Renal cortical epithelial cell (primary cell): Measurements from ENCODE around the gene COL1A2. TPM values are rescaled to one million over a fixed set of nuclear protein-coding genes. Genes with fewer than 3 reads are reported as not detected.

ENCODE experiments used
- DNase-seq: peaks from one replicate; pipeline ENCODE4 v3.0.0-alpha.2; 2011; ENCODE audit warnings: low read depth
- total RNA-seq: library from RNA; depleted of rRNA; stranded (reverse); fragments of >200 nt; gene quantifications from 2 replicates; pipeline ENCODE4 v1.2.3, GENCODE V29; 2014

COL1A2 gene
- total RNA-seq, 1 donor from 2014 or later, result 237 TPM

DNA sequence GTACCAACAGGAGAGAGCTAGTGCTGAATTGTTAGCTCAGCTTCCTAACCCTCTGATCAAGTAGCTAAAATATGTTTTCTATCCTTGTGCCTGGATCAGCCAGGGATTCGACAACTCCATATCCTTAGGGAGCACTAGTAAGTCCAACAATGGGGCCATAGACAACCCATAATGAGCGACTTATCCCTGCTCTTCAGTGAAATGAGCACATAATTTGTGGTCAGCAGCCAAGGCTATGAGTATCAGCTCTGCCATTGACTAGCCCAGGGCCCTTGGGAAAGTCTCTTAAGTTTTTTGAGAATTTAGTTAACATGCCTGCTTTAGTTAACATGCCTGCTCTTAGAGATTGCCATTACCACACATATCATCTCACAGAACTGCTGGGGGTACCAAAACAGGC is 39.3 kb downstream of the COL1A2 start:
- DNase-seq, result no peak

DNA sequence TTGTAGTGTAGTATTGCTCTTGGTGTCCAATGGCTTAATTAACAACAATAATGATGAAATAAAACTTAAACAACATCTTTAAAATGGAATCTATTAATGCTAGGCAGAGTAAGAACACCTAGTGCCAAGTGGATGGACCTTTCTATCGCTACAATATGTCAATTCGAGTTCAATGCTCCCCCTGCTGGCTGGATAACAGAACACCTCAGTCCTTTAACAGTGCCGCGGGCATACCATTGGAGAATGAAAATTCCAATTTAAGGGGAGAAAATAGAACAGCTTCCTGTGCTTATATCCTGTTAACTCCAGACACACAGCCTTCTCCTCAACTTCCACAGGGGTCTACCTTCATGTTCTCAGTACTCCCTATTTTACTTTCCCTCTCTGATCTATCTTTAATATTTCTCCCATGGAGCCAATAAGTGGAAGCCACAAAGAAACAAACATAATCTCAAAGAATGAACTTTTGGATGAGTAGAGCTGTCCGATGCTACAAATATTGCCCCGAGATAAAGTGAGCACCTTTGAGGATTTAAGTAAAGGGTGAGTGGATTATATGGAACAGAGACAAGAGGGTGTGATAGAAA is 41.4 kb downstream of the COL1A2 start:
- peak; percentile 61 for DNase-seq

DNA sequence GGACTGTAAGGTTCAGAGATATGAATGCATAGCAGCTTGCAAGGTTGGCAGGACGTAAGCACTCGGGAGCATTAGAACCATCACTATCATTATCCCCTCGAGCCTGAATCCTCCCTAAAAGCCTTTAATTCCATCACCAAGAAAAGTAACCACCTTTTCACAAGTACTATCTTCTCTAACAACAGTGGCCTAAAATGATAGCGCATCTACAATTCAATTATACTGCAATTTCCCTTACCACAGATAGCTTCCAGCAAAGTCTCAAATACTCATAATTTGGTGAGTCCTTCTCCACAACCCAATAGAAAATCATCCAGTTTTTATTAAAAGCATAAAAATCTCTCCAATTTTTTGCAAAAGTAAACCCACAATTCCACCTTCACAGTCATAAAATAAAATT is 42.0 kb downstream of the COL1A2 start:
- DNase-seq, result no peak

DNA sequence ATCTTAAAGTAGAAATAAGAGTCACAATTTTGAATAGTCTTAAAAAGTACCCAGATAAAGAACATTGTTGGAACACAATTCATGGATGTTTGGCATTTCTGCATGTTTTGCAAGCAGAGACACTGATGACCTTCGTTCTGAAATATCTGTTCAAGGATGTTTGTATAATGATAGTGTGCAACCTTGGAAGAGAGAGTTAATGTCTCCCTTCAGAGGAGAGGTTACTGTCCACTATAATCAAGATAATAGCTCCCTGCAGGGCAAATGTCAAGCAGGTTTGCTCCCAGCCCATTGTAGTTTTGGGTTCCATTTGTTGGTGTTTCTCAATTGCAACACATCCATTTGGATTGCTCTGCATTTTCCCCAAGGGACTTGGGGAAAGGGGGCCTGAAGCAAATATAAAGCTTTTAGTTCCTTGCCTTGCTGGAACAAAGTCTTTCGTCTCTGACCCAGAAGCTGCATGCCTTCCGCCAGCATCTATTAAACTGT is 45.2 kb downstream of the COL1A2 start:
- no peak for DNase-seq

DNA sequence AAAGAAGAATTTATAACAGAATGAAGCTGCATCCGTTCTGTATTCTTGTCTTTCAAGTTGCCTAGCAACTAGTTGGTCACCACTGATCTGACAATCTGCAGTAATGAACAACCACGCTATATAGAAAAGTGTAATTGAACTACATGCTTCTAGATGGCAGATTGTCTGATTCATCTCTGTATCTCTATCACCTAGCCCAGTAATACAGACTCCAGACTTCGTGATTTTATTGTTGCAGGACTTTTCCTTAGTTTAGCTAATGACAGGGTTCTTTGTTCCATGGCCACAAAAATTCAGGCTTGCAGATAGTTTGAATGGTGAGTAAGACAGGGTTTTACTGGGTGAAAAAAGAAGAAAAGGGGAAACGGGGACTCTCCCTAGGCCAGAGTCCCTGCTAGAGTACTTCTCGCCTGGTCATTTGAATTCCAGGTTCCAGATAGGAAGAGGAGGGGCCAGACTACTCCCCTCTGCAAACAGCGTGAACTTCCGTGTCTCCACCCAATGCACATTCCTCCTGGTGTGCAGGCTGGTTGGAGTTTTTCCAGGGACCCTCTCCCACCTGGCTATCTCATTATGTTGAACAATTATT is 45.9 kb downstream of the COL1A2 start:
- no peak for DNase-seq

DNA sequence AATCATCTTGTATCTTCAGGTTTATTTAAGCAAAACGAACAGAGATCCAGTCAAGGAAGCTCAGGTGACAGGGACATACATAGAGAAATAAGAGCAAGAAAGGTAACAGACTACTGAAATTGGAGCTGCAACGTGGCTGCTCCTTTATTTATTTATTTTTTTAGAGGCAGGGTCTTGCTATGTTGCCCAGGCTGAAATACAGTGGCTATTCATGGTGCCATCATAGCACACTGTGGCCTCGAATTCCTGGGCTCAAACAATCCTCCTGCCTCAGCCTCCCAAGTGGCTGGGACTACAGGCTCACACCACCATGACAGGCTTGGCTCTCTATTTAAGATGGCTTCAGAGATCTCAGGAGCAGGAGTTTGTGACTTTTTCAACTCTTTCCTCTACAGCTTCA is 46.4 kb downstream of the COL1A2 start:
- no peak for DNase-seq

DNA sequence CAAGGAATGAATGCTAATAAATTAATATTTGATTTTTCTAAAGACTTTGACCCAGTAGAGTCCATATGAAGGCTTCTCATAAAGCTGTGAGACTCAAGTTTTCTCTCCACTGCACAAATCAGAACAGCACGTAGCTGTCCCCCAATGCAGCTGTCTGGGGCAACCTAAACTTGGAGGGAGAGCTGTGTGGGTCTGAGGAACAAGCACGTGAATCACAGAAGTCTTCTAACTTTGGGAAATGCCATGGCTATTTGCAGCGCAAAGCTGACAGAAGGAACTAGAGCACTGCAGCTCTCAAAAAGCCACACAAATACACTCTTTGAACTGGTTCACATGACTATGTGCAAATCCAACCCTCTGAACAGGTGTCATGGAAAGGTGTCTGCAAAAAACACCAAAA is 47.9 kb downstream of the COL1A2 start:
- no peak for DNase-seq

DNA sequence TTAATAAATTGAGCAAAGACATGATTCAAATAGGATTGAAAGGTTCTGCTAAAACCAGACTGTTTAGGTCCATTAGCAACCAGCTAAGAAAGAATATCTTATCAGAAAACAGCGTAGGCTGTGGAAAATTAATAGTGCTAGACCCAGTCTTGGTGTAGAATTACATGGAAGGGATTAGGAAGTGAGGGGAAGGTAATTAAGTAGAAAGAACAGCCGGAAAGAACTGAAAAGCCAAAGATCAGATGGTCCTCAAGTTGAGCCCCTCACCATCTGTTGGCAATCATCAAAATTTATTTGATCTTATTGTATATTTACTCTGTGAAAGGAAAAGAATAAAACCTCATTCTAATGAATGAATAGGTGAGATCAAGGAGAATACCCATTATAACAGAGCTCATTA is 50.1 kb downstream of the COL1A2 start:
- no peak for DNase-seq

DNA sequence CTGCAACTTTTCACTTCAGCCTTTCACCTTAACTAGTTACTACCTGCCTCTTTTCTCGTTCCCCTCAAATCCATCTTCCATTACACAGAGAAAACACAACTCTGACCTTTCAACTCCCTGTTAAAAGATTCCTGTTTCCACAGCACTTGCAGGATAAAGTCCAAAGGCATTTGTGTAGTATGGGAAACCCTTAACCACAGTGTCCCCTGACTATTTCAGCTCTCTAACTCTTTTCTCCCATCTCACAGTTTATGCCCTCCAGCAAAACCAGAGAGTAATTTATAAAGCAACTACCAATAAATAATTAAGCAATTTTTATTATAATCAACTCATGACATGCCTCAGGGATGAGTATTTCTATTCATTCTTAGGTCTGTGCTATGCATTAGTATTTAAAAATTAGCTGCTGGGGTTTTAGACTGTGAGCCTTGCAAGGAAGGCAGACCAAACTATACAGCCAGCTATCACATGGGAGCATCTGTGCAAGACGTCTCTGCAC is 51.0 kb downstream of the COL1A2 start:
- peak; percentile 75 for DNase-seq

DNA sequence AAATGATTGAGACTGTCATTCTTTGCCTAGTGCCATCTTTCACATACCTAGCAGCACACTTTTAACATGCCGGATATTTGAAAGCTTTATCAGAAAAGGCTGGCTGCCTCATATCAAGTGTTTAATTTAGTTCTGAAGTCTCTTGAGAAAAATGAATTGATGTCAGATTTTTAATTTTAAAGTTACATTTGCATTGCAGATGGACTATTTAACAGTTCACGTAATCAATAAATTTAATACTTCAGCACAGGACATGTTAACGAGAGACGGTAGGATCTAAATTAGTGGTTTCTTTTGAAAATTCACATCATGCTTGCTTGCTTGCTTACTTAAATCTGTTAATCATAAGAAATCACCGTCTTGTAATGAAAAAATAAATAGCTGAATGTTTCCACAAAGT is 51.6 kb downstream of the COL1A2 start:
- DNase-seq, result no peak

DNA sequence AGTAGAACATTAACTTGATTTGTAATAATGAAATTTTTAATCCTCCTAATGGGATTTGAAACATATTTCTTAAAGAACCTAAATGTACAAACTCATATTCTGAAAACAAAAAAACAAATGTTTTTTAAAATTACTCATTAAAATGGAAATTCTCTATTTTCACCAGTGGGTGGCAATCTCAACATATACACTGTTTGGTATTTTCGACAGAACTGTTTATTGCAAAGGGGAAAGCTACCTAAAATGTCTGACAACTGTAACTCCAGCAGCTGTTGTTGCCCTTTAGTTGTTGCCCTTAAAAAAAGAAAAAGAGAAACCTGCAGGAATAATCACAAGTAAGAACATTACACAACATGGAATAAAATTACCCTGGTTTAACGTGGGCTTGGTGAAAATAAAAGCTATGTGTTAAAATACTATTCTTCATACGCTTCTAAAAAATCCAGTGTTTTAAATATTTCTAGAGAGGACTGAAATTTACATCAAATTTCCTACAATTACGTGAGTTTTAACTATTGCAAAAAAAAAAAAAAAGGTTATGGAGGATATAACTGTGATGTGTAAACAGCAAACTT is 54.5 kb downstream of the COL1A2 start:
- peak; percentile 59 for DNase-seq

DNA sequence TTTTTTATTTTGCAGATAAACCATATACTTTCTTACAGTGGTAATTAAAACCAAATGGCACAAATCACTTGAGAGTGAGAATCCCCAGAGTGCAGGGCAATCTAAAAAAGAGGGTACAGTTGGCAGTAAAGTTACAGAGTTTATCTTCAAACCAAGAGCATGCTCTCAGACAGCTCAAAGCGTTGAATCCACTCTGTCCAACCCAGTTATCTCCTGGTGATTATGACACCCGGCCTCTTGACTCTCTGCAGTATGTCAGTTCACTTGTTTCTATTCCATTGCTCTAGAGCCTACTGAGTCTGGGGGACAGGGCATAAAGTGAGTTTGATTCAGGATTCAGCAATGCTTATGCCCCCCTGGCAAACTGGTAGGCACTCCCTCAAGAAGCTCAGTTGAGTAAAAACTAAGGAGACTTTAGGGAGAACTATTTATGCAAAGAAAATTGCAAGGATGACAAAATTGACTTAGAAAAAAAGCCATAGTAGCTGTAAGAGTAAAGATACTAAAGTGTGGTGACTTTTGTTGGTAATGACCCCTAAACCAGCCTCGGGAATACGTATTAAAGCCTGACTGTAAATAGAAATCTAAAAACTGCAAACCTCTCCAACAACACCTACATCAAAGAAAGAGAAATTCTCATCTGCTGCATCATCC is 55.5 kb downstream of the COL1A2 start:
- DNase-seq, result no peak

DNA sequence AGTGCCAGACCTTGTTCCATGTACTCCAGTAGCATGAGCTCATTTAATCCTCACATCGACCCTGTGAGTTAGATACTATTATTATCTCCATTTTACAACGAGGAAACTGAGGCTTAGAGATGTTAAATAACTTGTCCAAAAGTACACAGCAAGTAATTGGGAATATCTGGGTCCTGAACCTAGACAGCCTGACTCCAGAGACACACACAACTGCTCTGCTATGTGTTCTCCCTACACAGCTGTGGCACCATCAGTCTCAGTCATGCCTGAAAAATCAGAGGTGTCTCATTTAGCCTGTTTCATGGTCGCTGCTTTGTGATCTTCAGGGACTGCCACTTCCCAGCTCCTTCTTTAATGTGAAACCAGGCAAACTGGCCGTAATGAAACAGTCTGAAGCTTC is 56.5 kb downstream of the COL1A2 start:
- no peak for DNase-seq

DNA sequence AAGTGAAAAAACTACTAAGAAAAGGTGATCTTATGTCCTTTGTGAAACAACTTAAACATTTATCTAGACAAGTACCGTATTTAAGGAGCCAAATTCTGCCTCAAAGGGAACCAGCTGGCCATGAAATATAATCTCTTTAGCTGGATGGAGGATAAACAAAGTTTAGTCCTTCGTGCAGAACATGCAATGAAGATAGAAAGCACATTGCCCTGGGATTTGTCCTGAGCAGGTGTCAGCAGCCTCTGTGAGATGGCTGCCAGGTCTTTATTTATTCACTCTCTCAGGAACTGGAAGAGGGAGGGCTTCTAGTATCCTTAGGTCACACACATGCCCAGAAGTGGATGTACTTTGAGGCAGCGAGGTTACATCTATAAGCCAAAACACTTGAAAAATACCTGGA is 57.5 kb downstream of the COL1A2 start:
- no peak for DNase-seq

DNA sequence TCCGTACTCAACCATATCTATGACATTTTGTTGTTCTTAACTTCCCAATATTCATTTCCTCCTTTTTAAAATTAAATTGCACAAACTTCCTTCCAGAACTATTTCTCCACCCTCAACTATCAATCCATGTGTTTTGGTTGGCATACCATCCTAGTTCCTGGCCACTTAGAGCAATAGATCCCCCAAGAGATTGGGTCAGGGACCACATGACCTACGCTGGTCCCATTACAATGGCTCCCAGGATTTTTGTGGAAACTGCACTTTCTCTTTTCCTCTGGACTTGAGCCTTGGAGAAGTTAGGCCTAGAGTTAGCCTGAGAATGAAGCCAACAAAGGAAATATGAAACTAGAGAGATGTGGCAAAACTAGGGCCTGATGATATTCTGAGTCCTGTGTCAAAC is 59.2 kb downstream of the COL1A2 start:
- DNase-seq, result no peak

DNA sequence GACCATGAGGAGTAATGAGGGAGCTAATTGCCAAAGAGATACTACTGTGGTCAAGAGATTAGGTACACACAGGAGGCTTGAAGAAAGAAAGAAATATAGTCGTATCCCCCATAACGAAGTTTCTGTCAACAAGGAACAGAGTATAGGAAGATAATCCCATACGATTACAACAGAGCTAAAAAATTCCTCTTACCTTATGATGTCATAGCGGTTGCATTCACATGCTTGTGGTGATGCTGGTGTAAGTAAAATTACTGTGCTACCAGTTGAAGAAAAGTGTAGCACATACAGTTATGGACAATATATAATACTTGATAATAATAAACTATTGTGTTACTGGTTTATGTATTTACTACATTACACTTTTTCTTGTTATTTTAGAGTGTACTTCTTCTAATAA is 63.3 kb downstream of the COL1A2 start:
- DNase-seq, result no peak

DNA sequence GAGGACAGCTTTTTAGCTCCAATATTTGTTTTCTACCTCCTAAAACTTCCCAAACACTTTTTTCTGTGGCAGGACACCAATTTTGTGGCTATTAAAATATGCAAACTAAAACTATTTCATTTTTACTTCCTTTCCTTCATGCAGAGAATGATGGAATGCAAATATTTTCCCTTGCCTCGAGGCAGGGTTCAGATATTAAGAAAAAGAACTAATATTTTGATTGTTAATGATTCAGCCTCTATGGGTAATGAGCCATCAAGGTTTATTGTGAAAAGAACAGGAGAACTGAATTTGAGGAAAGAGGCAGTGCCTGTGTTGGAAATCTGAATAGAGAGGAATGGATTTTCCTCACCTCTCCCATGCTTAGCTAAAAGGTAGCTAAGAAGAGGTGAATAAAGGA is 71.8 kb downstream of the COL1A2 start:
- peak; percentile 28 for DNase-seq

DNA sequence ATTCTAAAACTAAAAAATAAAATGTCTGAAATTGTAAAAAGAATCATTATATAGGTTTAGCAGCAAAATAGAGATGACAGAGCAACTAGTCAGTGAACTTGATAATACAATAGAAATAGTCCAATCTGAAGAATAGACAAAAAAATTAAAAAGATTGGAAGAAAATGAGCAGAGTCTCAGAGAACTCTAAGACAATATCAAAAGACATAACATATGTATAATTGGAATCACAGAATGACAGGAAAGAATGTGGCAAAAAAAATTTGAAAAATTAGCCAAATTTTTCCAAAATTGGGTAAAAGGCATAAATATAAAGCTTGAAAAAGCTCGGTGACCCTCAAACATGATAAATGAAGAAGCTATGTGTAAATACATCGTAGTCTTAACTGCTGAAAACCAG is 76.9 kb downstream of the COL1A2 start:
- DNase-seq, result no peak

DNA sequence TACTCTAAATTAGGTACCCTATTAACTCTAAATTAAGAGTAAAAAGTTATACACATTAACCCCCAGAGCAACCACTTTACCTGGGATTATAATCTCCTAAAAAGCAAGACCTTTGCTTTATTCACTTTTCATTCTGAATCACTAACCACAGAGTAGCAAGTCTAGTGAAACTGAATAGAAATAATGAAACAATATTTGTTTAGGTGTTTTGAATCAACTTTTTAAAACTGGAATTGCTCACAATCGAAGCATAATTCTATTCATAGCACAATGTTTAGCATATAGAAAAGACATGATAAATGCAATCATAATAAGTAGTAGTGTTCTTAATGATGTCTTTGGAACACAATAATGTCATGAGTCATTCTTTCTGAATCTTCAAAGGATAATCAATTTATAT is 77.9 kb downstream of the COL1A2 start:
- DNase-seq, result no peak

DNA sequence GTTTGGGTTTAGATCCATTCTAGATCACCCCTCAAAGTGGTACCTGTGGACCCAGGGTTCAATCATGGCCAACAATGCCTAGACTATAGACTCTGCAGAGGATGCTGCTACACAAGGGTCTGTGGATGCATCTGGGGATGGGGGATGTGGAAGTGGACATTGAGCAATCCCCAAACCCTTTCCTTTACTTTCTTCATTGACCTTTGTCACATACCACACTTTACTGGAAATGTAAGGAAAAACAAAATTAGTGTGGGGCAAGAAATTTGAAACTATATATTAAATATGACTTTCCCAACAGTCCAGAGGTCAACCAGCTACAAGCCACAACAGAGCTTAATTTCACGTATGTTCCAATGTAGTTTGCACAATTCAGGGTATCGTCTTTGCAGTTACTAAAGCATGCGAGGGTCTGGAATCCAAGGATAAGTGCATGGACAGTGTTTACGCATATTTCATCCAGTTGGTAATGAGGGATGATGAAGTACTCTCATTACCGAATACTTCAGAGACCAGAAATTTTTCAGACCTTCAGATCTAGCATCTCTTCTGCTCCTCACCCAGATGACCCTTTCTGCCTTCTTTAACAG is 81.7 kb downstream of the COL1A2 start:
- no peak for DNase-seq

DNA sequence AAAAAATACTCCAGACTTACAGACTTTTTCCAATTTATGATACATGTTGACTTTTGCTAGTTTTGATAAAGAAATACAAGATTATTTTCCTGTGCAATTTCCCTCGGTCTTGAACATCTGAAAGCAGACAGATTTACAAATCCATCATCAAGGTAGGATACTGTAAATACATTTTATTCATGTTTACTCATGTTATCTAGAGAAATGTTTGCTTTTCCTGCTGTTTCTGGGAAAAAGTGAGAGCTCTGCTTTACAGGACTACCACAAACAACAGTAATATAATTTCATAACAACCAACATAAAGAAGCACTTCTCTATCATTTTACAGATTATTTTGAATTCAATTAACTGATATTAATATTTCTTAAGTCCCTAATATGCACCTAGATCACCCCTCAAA is 83.2 kb downstream of the COL1A2 start:
- DNase-seq, result no peak

DNA sequence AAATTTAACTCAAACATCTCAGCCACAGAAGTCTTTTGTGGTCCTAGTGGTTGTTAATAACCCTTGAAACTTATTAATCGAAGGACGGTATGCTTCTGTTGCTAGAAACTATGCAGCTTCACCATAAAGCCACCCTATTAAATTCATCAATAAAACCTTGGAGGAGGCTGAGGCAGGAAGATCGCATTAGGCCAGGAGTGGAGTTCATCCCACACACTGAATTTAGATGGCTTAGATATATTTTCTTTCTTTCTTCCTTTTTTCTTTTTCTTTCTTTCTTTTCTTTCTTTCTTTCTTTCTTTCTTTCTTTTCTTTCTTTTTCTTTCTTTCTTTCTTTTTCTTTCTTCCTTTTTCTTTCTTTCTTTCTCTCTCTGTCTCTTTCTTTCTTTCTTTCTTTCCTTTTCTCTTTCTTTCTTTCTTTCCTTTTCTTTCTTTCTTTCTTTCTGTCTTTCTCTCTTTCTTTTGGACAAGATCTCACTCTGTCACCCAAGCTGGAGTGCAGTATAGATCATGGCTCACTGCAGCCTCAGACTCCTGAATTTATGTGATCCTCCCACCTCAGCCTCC is 84.0 kb downstream of the COL1A2 start:
- DNase-seq, result no peak
